HG02943 (cell line): ENCODE results near the gene HECTD2.
"Not testable (repeated sequence)": the region's sequence is repeated elsewhere in the genome, so short reads cannot be mapped to it uniquely, and the experiment has no call there.

Source experiments
- ATAC-seq: cut with Tn5 transposase; IDR thresholded peaks from one replicate; pipeline ENCODE4 v1.9.1; 2021; ENCODE audit warnings: mild to moderate bottlenecking, low read depth, moderate library complexity; ENCODE audit not compliant: unreplicated experiment

Gene HECTD2

GRCh38 chr10:91409869-91410637, at the start of gene HECTD2:
Gene HECTD2 (plus strand): TSS chr10:91410344. CDS start chr10:91410439, 95 bp downstream.
- peak; percentile 85 for ATAC-seq

- ATAC-seq, result no peak
These were observed 49.7 kb upstream of the HECTD2 start for GRCh38 chr10:91360461-91360860.

- not testable (repeated sequence) for ATAC-seq
These were observed 44.6 kb upstream of the HECTD2 start for GRCh38 chr10:91365519-91365918.

- no peak for ATAC-seq
These were observed 43.4 kb upstream of the HECTD2 start for GRCh38 chr10:91366704-91367103.

- no peak for ATAC-seq
These were observed 43.0 kb upstream of the HECTD2 start for GRCh38 chr10:91367127-91367531.

- no peak for ATAC-seq
These were observed 42.6 kb upstream of the HECTD2 start for GRCh38 chr10:91367558-91367957.

- not testable (repeated sequence) for ATAC-seq
These were observed 40.1 kb upstream of the HECTD2 start for GRCh38 chr10:91369978-91370589.

- no peak for ATAC-seq
These were observed 36.1 kb upstream of the HECTD2 start for GRCh38 chr10:91374052-91374451.

- no peak for ATAC-seq
These were observed 32.1 kb upstream of the HECTD2 start for GRCh38 chr10:91378061-91378460.

GRCh38 chr10:91380873-91381256, 29.3 kb upstream of the HECTD2 start:
- ATAC-seq, result no peak

GRCh38 chr10:91381257-91381891, 28.8 kb upstream of the HECTD2 start:
- ATAC-seq, result no peak

GRCh38 chr10:91385306-91386085, 24.6 kb upstream of the HECTD2 start:
- no peak for ATAC-seq

GRCh38 chr10:91389636-91390512, 20.3 kb upstream of the HECTD2 start:
- peak; percentile 95 for ATAC-seq

- not testable (repeated sequence) for ATAC-seq
These were observed 19.7 kb upstream of the HECTD2 start for GRCh38 chr10:91390513-91390825.

- ATAC-seq, result no peak
These were observed 18.2 kb upstream of the HECTD2 start for GRCh38 chr10:91391920-91392319.

- no peak for ATAC-seq
These were observed 3.8 kb upstream of the HECTD2 start for GRCh38 chr10:91406322-91406721.

GRCh38 chr10:91409069-91409868, 875 bp upstream of the HECTD2 start:
- ATAC-seq, result peak; percentile 33

- no peak for ATAC-seq
These were observed 661 bp downstream of the HECTD2 start for GRCh38 chr10:91410638-91411371.

GRCh38 chr10:91411621-91412020, 1.5 kb downstream of the HECTD2 start:
- no peak for ATAC-seq
